ENCODE data around the gene CHEK2.

GRCh38 chr22:28791124-28791523, 49.5 kb upstream of the CHEK2 start:
- TF ChIP-seq POLR2A (IDR thresholded peaks at IDR 0.05; ENCODE audit: extremely low read depth, insufficient read length) = no peak
- no peak for TF ChIP-seq CTCF (IDR thresholded peaks at IDR 0.05; ENCODE audit: low read depth, low read length)
- TF ChIP-seq MAX (IDR thresholded peaks at IDR 0.05; ENCODE audit: low read depth, low read length) = no peak
- TF ChIP-seq MYC (IDR thresholded peaks at IDR 0.05; ENCODE audit: low read depth, low read length) = no peak

All from NB4 (cell line).